ENCODE results near the gene NRXN2.

Gene NRXN2

GRCh38 chr11:64639885-64640284, 83.1 kb downstream of the NRXN2 start:
- no peak overlapping the region for H4K8ac ChIP-seq (ENCODE audit: low read length)
- no peak overlapping the region for H2BK15ac ChIP-seq (ENCODE audit: low read depth, poor library complexity, severe bottlenecking)
- H2BK5ac ChIP-seq (ENCODE audit: low read depth, low read length, poor library complexity, severe bottlenecking) = no peak overlapping the region
- no peak overlapping the region for H3K4ac ChIP-seq (ENCODE audit: low read depth in 1 of 2, low read length in 2 of 2)
- H3K9me3 ChIP-seq (ENCODE audit: control insufficient read depth, low read length) = no peaks in the 10 kb centered on the region
- H3K4me1 ChIP-seq (ENCODE audit: control insufficient read depth, insufficient read depth, low read depth, low read length) = peaks cover 11% of the 10 kb centered on the region
- no peak for DNase-seq
- H4K91ac ChIP-seq (ENCODE audit: low read length) = no peak overlapping the region
- WGBS = 41% methylated on average over 4 of the region's 4 CpGs
- no peaks in the 10 kb centered on the region for H3K79me1 ChIP-seq (replicated peaks; ENCODE audit: low read length, poor library complexity, severe bottlenecking)
- H3K9ac ChIP-seq (ENCODE audit: low read length) = no peak overlapping the region
- no peak overlapping the region for H3K18ac ChIP-seq (ENCODE audit: low read depth in 1 of 2, low read length in 2 of 2)
- H3K4me3 ChIP-seq (ENCODE audit: insufficient read depth in 1 of 2, low read depth in 1 of 2, low read length in 2 of 2) = no peak overlapping the region
- H2AK5ac ChIP-seq (ENCODE audit: low read length, severe bottlenecking) = no peak overlapping the region
- no peak overlapping the region for H3K27ac ChIP-seq (ENCODE audit: low read length, poor library complexity, severe bottlenecking)
- H3K4me2 ChIP-seq (ENCODE audit: low read length, poor library complexity, severe bottlenecking) = no peak overlapping the region
- H2BK120ac ChIP-seq (ENCODE audit: low read depth, low read length) = no peak overlapping the region
- H2BK12ac ChIP-seq (ENCODE audit: low read length in 2 of 2) = no peak overlapping the region
- no peak overlapping the region for H3K23ac ChIP-seq (ENCODE audit: low read length in 2 of 2)
- H2AFZ ChIP-seq (ENCODE audit: low read depth, low read length) = no peak overlapping the region
- H3K27me3 ChIP-seq (ENCODE audit: control insufficient read depth in 1 of 2, insufficient read depth in 1 of 2, low read length in 2 of 2) = peaks cover 77 to 86% of the 10 kb centered on the region in 2 experiments
- no peaks in the 10 kb centered on the region for H3K36me3 ChIP-seq (ENCODE audit: control insufficient read depth in 1 of 2, insufficient read depth in 2 of 2, low read depth in 1 of 2, low read length in 2 of 2)
- H3K14ac ChIP-seq (ENCODE audit: low read length in 2 of 2) = no peak overlapping the region

- H4K91ac ChIP-seq (ENCODE audit: low read length) = no peak overlapping the region
- H2BK15ac ChIP-seq (ENCODE audit: low read depth, poor library complexity, severe bottlenecking) = no peak overlapping the region
- no peak overlapping the region for H3K27ac ChIP-seq (ENCODE audit: low read length, poor library complexity, severe bottlenecking)
- H3K4me1 ChIP-seq (ENCODE audit: control insufficient read depth, insufficient read depth, low read depth, low read length) = peaks cover 10% of the 10 kb centered on the region
- H3K14ac ChIP-seq (ENCODE audit: low read length in 2 of 2) = no peak overlapping the region
- no peak for DNase-seq
- H2BK12ac ChIP-seq (ENCODE audit: low read length in 2 of 2) = no peak overlapping the region
- H2AFZ ChIP-seq (ENCODE audit: low read depth, low read length) = no peak overlapping the region
- no peak overlapping the region for H2AK5ac ChIP-seq (ENCODE audit: low read length, severe bottlenecking)
- no peak overlapping the region for H3K18ac ChIP-seq (ENCODE audit: low read depth in 1 of 2, low read length in 2 of 2)
- no peak overlapping the region for H2BK5ac ChIP-seq (ENCODE audit: low read depth, low read length, poor library complexity, severe bottlenecking)
- no peaks in the 10 kb centered on the region for H3K79me1 ChIP-seq (replicated peaks; ENCODE audit: low read length, poor library complexity, severe bottlenecking)
- H3K9me3 ChIP-seq (ENCODE audit: control insufficient read depth, low read length) = no peaks in the 10 kb centered on the region
- H3K23ac ChIP-seq (ENCODE audit: low read length in 2 of 2) = no peak overlapping the region
- WGBS = 93% methylated on average over 2 of the region's 2 CpGs
- peaks cover 73 to 86% of the 10 kb centered on the region in 2 experiments for H3K27me3 ChIP-seq (ENCODE audit: control insufficient read depth in 1 of 2, insufficient read depth in 1 of 2, low read length in 2 of 2)
- no peak overlapping the region for H3K4me2 ChIP-seq (ENCODE audit: low read length, poor library complexity, severe bottlenecking)
- no peak overlapping the region for H2BK120ac ChIP-seq (ENCODE audit: low read depth, low read length)
- no peaks in the 10 kb centered on the region for H3K36me3 ChIP-seq (ENCODE audit: control insufficient read depth in 1 of 2, insufficient read depth in 2 of 2, low read depth in 1 of 2, low read length in 2 of 2)
- H4K8ac ChIP-seq (ENCODE audit: low read length) = no peak overlapping the region
- H3K4me3 ChIP-seq (ENCODE audit: insufficient read depth in 1 of 2, low read depth in 1 of 2, low read length in 2 of 2) = no peak overlapping the region
- H3K9ac ChIP-seq (ENCODE audit: low read length) = no peak overlapping the region
- no peak overlapping the region for H3K4ac ChIP-seq (ENCODE audit: low read depth in 1 of 2, low read length in 2 of 2)
Measured at GRCh38 chr11:64638829-64639228, 84.2 kb downstream of the NRXN2 start.

GRCh38 chr11:64638018-64638665, 84.9 kb downstream of the NRXN2 start:
- Histone ChIP-seq H3K27ac (ENCODE audit: low read length, poor library complexity, severe bottlenecking) (no peak overlapping the region), H3K4ac (ENCODE audit: low read depth in 1 of 2, low read length in 2 of 2) (no peak overlapping the region), H2AFZ (ENCODE audit: low read depth, low read length) (no peak overlapping the region), H4K8ac (ENCODE audit: low read length) (no peak overlapping the region), H2BK15ac (ENCODE audit: low read depth, poor library complexity, severe bottlenecking) (no peak overlapping the region), H2BK12ac (ENCODE audit: low read length in 2 of 2) (no peak overlapping the region), H3K9me3 (ENCODE audit: control insufficient read depth, low read length) (no peaks in the 10 kb centered on the region), H2AK5ac (ENCODE audit: low read length, severe bottlenecking) (no peak overlapping the region), H3K18ac (ENCODE audit: low read depth in 1 of 2, low read length in 2 of 2) (no peak overlapping the region), H2BK120ac (ENCODE audit: low read depth, low read length) (no peak overlapping the region), H3K14ac (ENCODE audit: low read length in 2 of 2) (no peak overlapping the region), H3K79me1 (replicated peaks; ENCODE audit: low read length, poor library complexity, severe bottlenecking) (no peaks in the 10 kb centered on the region), H4K91ac (ENCODE audit: low read length) (no peak overlapping the region), H3K23ac (ENCODE audit: low read length in 2 of 2) (no peak overlapping the region), H2BK5ac (ENCODE audit: low read depth, low read length, poor library complexity, severe bottlenecking) (no peak overlapping the region), H3K4me2 (ENCODE audit: low read length, poor library complexity, severe bottlenecking) (peak overlapping the region; percentile 25), H3K27me3 (ENCODE audit: control insufficient read depth in 1 of 2, insufficient read depth in 1 of 2, low read length in 2 of 2) (peaks cover 76 to 91% of the 10 kb centered on the region in 2 experiments), H3K4me3 (ENCODE audit: insufficient read depth in 1 of 2, low read depth in 1 of 2, low read length in 2 of 2) (no peak overlapping the region), H3K4me1 (ENCODE audit: control insufficient read depth, insufficient read depth, low read depth, low read length) (peaks cover 7% of the 10 kb centered on the region), H3K36me3 (ENCODE audit: control insufficient read depth in 1 of 2, insufficient read depth in 2 of 2, low read depth in 1 of 2, low read length in 2 of 2) (no peaks in the 10 kb centered on the region), H3K9ac (ENCODE audit: low read length) (no peak overlapping the region)
- no peak for DNase-seq
- WGBS = 5% methylated on average over 35 of the region's 37 CpGs

GRCh38 chr11:64637334-64638017, 85.5 kb downstream of the NRXN2 start:
- no peak overlapping the region for H2BK15ac ChIP-seq (ENCODE audit: low read depth, poor library complexity, severe bottlenecking)

More at GRCh38 chr11:64637334-64638017, 85.5 kb downstream of the NRXN2 start:
- H2BK12ac ChIP-seq (ENCODE audit: low read length in 2 of 2) = no peak overlapping the region
- no peak overlapping the region for H2BK5ac ChIP-seq (ENCODE audit: low read depth, low read length, poor library complexity, severe bottlenecking)
- no peak overlapping the region for H3K14ac ChIP-seq (ENCODE audit: low read length in 2 of 2)
- H3K9ac ChIP-seq (ENCODE audit: low read length) = no peak overlapping the region
- no peaks in the 10 kb centered on the region for H3K36me3 ChIP-seq (ENCODE audit: control insufficient read depth in 1 of 2, insufficient read depth in 2 of 2, low read depth in 1 of 2, low read length in 2 of 2)
- H3K79me1 ChIP-seq (replicated peaks; ENCODE audit: low read length, poor library complexity, severe bottlenecking) = no peaks in the 10 kb centered on the region
- no peak overlapping the region for H3K18ac ChIP-seq (ENCODE audit: low read depth in 1 of 2, low read length in 2 of 2)
- H4K8ac ChIP-seq (ENCODE audit: low read length) = no peak overlapping the region
- no peak overlapping the region for H3K4ac ChIP-seq (ENCODE audit: low read depth in 1 of 2, low read length in 2 of 2)
- H3K27ac ChIP-seq (ENCODE audit: low read length, poor library complexity, severe bottlenecking) = no peak overlapping the region
- H3K27me3 ChIP-seq (ENCODE audit: control insufficient read depth in 1 of 2, insufficient read depth in 1 of 2, low read length in 2 of 2) = peaks cover 73 to 94% of the 10 kb centered on the region in 2 experiments
- no peak overlapping the region for H2BK120ac ChIP-seq (ENCODE audit: low read depth, low read length)
- no peak overlapping the region for H3K23ac ChIP-seq (ENCODE audit: low read length in 2 of 2)
- H2AK5ac ChIP-seq (ENCODE audit: low read length, severe bottlenecking) = no peak overlapping the region
- no peak for DNase-seq
- H3K4me2 ChIP-seq (ENCODE audit: low read length, poor library complexity, severe bottlenecking) = peak overlapping the region; percentile 25
- no peak overlapping the region for H3K4me3 ChIP-seq (ENCODE audit: insufficient read depth in 1 of 2, low read depth in 1 of 2, low read length in 2 of 2)
- H3K4me1 ChIP-seq (ENCODE audit: control insufficient read depth, insufficient read depth, low read depth, low read length) = peaks cover 7% of the 10 kb centered on the region
- no peak overlapping the region for H4K91ac ChIP-seq (ENCODE audit: low read length)
- H2AFZ ChIP-seq (ENCODE audit: low read depth, low read length) = no peak overlapping the region
- no peaks in the 10 kb centered on the region for H3K9me3 ChIP-seq (ENCODE audit: control insufficient read depth, low read length)
- WGBS = 22% methylated on average over 12 of the region's 15 CpGs

All from mesenchymal stem cell (in vitro differentiated cells and primary cell).